Measurements from ENCODE around the gene GPRC6A. TPM values are rescaled to one million over a fixed set of nuclear protein-coding genes. Genes with fewer than 3 reads are reported as not detected.

GPRC6A gene
- polyA plus RNA-seq, 1 experiment, result not detected

- no peak for DNase-seq (ENCODE audit: low read depth)
- H3K36me3 ChIP-seq (ENCODE audit: control insufficient read depth, insufficient read depth, low read length), result no peaks in the 10 kb centered on the region
- CTCF ChIA-PET, result no interaction called here
- H3K4me3 ChIP-seq (ENCODE audit: low read depth, low read length), result no peak overlapping the region
- POLR2A ChIA-PET, result no interaction called here
- TF ChIP-seq CTCF (IDR thresholded peaks at IDR 0.05; ENCODE audit: insufficient read depth, low read depth, low read length), result no peak
- peaks cover 14% of the 10 kb centered on the region for H3K27me3 ChIP-seq (ENCODE audit: control insufficient read depth, insufficient read depth, low read length)
Observed at GRCh38 chr6:116872771-116873170, 43.9 kb upstream of the GPRC6A start.

GRCh38 chr6:116866281-116866871 lies 37.5 kb upstream of the GPRC6A start:
- Histone ChIP-seq H3K36me3 (ENCODE audit: control insufficient read depth, insufficient read depth, low read length) (no peaks in the 10 kb centered on the region), H3K4me3 (ENCODE audit: low read depth, low read length) (no peak overlapping the region), H3K27me3 (ENCODE audit: control insufficient read depth, insufficient read depth, low read length) (no peaks in the 10 kb centered on the region)
- DNase-seq (ENCODE audit: low read depth), result no peak
- no peak for TF ChIP-seq CTCF (IDR thresholded peaks at IDR 0.05; ENCODE audit: insufficient read depth, low read depth, low read length)
- ChIA-PET CTCF (no interaction called here), POLR2A (no interaction called here)

GRCh38 chr6:116859264-116859663 lies 30.4 kb upstream of the GPRC6A start:
- Histone ChIP-seq H3K36me3 (ENCODE audit: control insufficient read depth, insufficient read depth, low read length) (no peaks in the 10 kb centered on the region), H3K27me3 (ENCODE audit: control insufficient read depth, insufficient read depth, low read length) (no peaks in the 10 kb centered on the region), H3K4me3 (ENCODE audit: low read depth, low read length) (no peak overlapping the region)
- TF ChIP-seq CTCF (IDR thresholded peaks at IDR 0.05; ENCODE audit: insufficient read depth, low read depth, low read length), result no peak
- ChIA-PET POLR2A (no interaction called here), CTCF (interaction anchor here (0.6 to 1.0 kb wide), 2 partner anchors 16 to 25 kb away, joined by 3 to 4 read pairs; no protein-coding TSS in a partner anchor)
- DNase-seq (ENCODE audit: low read depth), result no peak

GRCh38 chr6:116858060-116858459 lies 29.2 kb upstream of the GPRC6A start:
- ChIA-PET CTCF (interaction anchor here (0.6 kb wide), 1 partner anchor 10 kb away, joined by 4 read pairs; no protein-coding TSS in a partner anchor), POLR2A (no interaction called here)
- no peak for TF ChIP-seq CTCF (IDR thresholded peaks at IDR 0.05; ENCODE audit: insufficient read depth, low read depth, low read length)
- no peak for DNase-seq (ENCODE audit: low read depth)
- H3K27me3 ChIP-seq (ENCODE audit: control insufficient read depth, insufficient read depth, low read length), result no peaks in the 10 kb centered on the region
- H3K4me3 ChIP-seq (ENCODE audit: low read depth, low read length), result no peak overlapping the region
- H3K36me3 ChIP-seq (ENCODE audit: control insufficient read depth, insufficient read depth, low read length), result no peaks in the 10 kb centered on the region

- ChIA-PET CTCF (interaction anchor here (0.6 to 2.0 kb wide), 7 partner anchors 11 to 750 kb away, joined by 3 to 12 read pairs (median 4); no protein-coding TSS in a partner anchor), POLR2A (no interaction called here)
- H3K4me3 ChIP-seq (ENCODE audit: low read depth, low read length), result no peak overlapping the region
- no peaks in the 10 kb centered on the region for H3K36me3 ChIP-seq (ENCODE audit: control insufficient read depth, insufficient read depth, low read length)
- no peak for DNase-seq (ENCODE audit: low read depth)
- 0 out of 2 replicates have a peak, but pooled peaks have one; percentile 16 for TF ChIP-seq CTCF (IDR thresholded peaks at IDR 0.05; ENCODE audit: insufficient read depth, low read depth, low read length)
- no peaks in the 10 kb centered on the region for H3K27me3 ChIP-seq (ENCODE audit: control insufficient read depth, insufficient read depth, low read length)
Observed at GRCh38 chr6:116847227-116847626, 18.3 kb upstream of the GPRC6A start.

Measured in BJ (cell line).